Smooth muscle cell (in vitro differentiated cells): ENCODE results near the gene SNED1. TPM values are rescaled to one million over a fixed set of nuclear protein-coding genes. Genes with fewer than 3 reads are reported as not detected.

Experiments
- DNase-seq: peaks from one replicate; lab custom pipeline; 2025; ENCODE audit not compliant: unreplicated experiment; lab: John Stamatoyannopoulos, UW
- H2AFZ ChIP-seq: fragments of 200-600 bp; sonication (generic); 2 replicates; pipeline ENCODE4 v1.6.0; 2016; ENCODE audit warnings: antibody characterized with exemption, low read depth, mild to moderate bottlenecking
- H3F3A ChIP-seq: fragments of 200-600 bp; sonication (generic); 2 replicates; pipeline ENCODE4 v1.6.0; 2017; ENCODE audit warnings: antibody characterized with exemption, low read depth
- H3K27ac ChIP-seq: fragments of 200-600 bp; sonication (generic); 2 replicates; pipeline ENCODE4 v1.5.1; 2016; ENCODE audit warnings: low read depth, mild to moderate bottlenecking
- H3K27me3 ChIP-seq: fragments of 200-600 bp; sonication (generic); 2 replicates; pipeline ENCODE4 v1.6.1; 2016; ENCODE audit warnings: low read depth, mild to moderate bottlenecking
- H3K36me3 ChIP-seq: fragments of 200-600 bp; sonication (generic); 2 replicates; pipeline ENCODE4 v1.5.1; 2016; ENCODE audit warnings: low read depth
- H3K4me1 ChIP-seq: fragments of 200-600 bp; sonication (generic); 2 replicates; pipeline ENCODE4 v1.5.1; 2016; ENCODE audit warnings: low read depth
- H3K4me2 ChIP-seq: fragments of 200-600 bp; sonication (generic); 2 replicates; pipeline ENCODE4 v1.6.0; 2016; ENCODE audit warnings: mild to moderate bottlenecking
- H3K4me3 ChIP-seq: fragments of 200-600 bp; sonication (generic); 2 replicates; pipeline ENCODE4 v1.5.1; 2016; ENCODE audit warnings: mild to moderate bottlenecking
- H3K79me2 ChIP-seq: fragments of 200-600 bp; sonication (generic); 2 replicates; pipeline ENCODE4 v1.6.0; 2016; ENCODE audit warnings: low read depth, mild to moderate bottlenecking
- H3K9ac ChIP-seq: fragments of 200-600 bp; sonication (generic); 2 replicates; pipeline ENCODE4 v1.6.0; 2016; ENCODE audit warnings: low read depth
- H3K9me3 ChIP-seq: fragments of 200-600 bp; sonication (generic); replicated peaks from 2 replicates; pipeline ENCODE4 v1.5.1; 2016; ENCODE audit warnings: low read depth
- H4K20me1 ChIP-seq: fragments of 200-600 bp; sonication (generic); 2 replicates; pipeline ENCODE4 v1.6.0; 2016; ENCODE audit warnings: low read depth
- WGBS: methylation state at CpG from one replicate; pipeline ENCODE4 v1.1.7; 2016; ENCODE audit warnings: low lambda C conversion rate; 5-methylcytosine and 5-hydroxymethylcytosine counted together
- polyA plus RNA-seq: library from polyadenylated mRNA; unstranded; fragments of >200 nt; fragmentation: Nextera tagmentation; extraction: Ambion mirVana; gene quantifications from 2 replicates; pipeline ENCODE4 v1.2.1, GENCODE V29; 2016
- total RNA-seq: library from RNA; depleted of rRNA; stranded (reverse); fragments of >200 nt; gene quantifications from 2 replicates; pipeline ENCODE4 v1.2.3, GENCODE V29; 2014
- TF ChIP-seq, protein P1 (sequence below): fragments of 200-600 bp; sonication (generic); IDR thresholded peaks from 2 replicates; pipeline ENCODE4 v1.5.1; 2017; ENCODE audit warnings: borderline replicate concordance, mild to moderate bottlenecking, antibody characterized with exemption; ENCODE audit not compliant: insufficient read depth, poor library complexity, severe bottlenecking

SNED1 gene
- total and polyA plus RNA-seq, 2 experiments from 2014 or later = 0.36 to 3.0 TPM

DNA sequence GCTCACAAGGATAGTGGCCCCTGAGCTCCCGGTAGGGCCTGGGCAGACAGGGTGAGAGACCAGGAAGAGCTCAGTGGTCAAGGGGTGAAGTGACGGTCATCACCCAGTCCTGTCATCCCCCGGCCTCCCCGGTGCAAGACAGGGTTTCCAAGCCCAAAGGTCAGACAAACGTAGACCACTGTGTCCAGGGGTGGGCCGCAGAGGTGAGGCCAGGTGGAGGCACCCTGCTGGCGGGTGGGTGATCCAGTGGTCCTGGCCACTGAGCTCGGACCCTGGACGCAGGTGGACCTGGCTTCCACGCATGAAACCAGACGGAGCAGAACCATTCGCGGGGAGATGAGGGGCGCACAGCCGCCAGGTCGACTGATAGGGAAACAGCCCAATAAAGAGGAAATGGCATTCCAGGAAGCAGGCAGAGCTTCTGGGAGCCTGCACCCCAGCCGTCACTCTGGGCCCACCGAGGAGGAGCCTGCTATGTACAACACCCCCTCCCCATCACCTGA lies 14.4 kb upstream of the SNED1 start:
- Histone ChIP-seq H3K4me1 (no peaks in the 10 kb centered on the region), H4K20me1 (no peaks in the 10 kb centered on the region), H3K27me3 (peaks cover 26% of the 10 kb centered on the region), H3K4me3 (no peak overlapping the region), H3K9ac (no peak overlapping the region), H3F3A (no peaks in the 10 kb centered on the region), H3K9me3 (no peaks in the 10 kb centered on the region), H3K36me3 (no peaks in the 10 kb centered on the region), H2AFZ (no peak overlapping the region), H3K4me2 (no peak overlapping the region), H3K27ac (no peak overlapping the region), H3K79me2 (no peaks in the 10 kb centered on the region)
- no peak for DNase-seq
- TF ChIP-seq, protein P1, sequence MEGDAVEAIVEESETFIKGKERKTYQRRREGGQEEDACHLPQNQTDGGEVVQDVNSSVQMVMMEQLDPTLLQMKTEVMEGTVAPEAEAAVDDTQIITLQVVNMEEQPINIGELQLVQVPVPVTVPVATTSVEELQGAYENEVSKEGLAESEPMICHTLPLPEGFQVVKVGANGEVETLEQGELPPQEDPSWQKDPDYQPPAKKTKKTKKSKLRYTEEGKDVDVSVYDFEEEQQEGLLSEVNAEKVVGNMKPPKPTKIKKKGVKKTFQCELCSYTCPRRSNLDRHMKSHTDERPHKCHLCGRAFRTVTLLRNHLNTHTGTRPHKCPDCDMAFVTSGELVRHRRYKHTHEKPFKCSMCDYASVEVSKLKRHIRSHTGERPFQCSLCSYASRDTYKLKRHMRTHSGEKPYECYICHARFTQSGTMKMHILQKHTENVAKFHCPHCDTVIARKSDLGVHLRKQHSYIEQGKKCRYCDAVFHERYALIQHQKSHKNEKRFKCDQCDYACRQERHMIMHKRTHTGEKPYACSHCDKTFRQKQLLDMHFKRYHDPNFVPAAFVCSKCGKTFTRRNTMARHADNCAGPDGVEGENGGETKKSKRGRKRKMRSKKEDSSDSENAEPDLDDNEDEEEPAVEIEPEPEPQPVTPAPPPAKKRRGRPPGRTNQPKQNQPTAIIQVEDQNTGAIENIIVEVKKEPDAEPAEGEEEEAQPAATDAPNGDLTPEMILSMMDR = no peak
- WGBS = 83% methylated on average over 18 of the region's 18 CpGs

DNA sequence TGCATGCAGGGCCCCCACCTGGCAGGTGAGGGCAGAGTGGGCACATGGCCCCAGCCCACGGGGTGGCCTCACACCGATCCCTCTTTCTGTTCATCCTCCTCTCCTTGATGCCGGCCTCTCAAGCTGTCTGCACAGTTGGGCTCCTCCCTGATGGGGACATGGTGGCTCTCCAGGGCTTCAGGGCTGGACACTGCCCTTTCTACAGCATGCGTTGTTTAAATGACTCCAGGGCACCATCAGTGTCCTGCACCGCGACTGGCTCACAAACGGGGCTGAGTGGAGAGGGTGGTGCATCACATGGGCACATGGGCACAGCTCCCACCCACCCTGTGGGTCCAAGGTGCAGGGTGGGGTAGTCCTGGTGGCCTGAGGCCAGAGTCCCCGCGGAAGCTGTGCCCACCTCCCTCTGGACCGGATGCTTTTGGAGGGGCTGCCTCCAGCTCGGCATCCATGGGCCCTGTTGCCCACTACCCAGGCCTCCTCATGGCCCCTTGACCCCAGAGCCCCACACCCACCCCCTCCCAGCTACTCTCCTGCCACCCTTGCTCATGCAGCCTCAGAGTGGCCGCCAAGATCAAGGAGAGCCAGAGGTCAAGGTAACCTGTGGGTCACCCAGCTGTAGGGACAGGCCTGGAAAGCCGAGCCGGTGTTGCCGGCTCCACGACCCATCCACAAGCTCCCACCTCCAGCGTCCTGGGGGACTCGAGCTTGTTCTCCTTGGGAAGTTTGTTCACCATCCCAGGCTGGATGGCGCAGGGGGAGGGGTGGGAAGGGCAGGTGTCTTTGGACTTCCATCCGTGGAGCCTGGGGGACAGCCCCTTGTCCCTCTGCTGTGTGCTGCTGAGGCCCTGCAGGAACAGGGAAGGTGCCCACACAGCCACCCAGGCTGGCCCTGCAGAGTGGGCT lies 12.3 kb upstream of the SNED1 start:
- Histone ChIP-seq H2AFZ (no peak overlapping the region), H3K4me2 (no peak overlapping the region), H3K36me3 (no peaks in the 10 kb centered on the region), H3K9me3 (no peaks in the 10 kb centered on the region), H3K27me3 (peaks cover 26% of the 10 kb centered on the region), H3K4me3 (no peak overlapping the region), H3K27ac (no peak overlapping the region), H3K9ac (no peak overlapping the region), H3K79me2 (no peaks in the 10 kb centered on the region), H4K20me1 (no peaks in the 10 kb centered on the region), H3K4me1 (no peaks in the 10 kb centered on the region), H3F3A (no peaks in the 10 kb centered on the region)
- TF ChIP-seq, protein P1 = no peak
- no peak for DNase-seq
- 85% methylated on average over 20 of the region's 20 CpGs for WGBS

DNA sequence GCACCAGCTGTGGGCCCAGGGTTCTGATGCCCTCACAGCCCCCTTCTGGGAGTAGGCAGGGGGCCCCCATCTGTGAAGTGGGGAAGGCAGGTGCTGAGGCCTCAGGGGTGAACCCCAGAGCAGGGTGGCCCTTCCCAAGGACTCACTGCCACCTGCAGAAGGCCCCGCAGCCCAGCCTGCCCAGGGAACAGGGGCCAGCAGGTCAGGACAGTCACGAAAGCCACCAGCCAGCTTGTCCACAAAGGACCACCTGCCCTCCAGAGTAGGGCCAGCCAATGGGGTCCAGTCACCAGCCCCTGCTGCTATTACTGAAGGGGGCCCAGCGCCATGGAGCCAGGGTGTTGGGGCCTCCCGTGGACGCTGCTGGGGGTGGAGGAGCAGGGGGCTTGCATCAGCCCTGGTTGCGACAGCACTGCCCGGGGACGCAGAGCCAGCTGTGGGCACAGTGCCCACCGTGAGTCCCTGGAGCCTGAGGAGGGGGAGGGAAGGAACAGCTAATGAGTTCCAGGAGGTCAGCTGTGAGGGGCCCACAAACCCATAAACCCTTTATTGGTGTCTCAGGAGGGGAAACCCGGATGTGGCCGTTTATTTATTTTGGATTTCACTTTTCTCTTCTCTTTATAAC lies 11.5 kb upstream of the SNED1 start:
- no peak overlapping the region for H3K4me3 ChIP-seq
- DNase-seq = no peak
- no peaks in the 10 kb centered on the region for H4K20me1 ChIP-seq
- no peak overlapping the region for H3K27ac ChIP-seq
- H3K4me1 ChIP-seq = no peaks in the 10 kb centered on the region
- no peak overlapping the region for H2AFZ ChIP-seq
- H3K27me3 ChIP-seq = peaks cover 24% of the 10 kb centered on the region
- WGBS = 58% methylated on average over 11 of the region's 11 CpGs
- H3F3A ChIP-seq = no peaks in the 10 kb centered on the region
- peak overlapping the region; percentile 26 for H3K4me2 ChIP-seq
- H3K9me3 ChIP-seq = no peaks in the 10 kb centered on the region
- no peaks in the 10 kb centered on the region for H3K36me3 ChIP-seq
- H3K9ac ChIP-seq = no peak overlapping the region
- TF ChIP-seq, protein P1 = no peak
- H3K79me2 ChIP-seq = no peaks in the 10 kb centered on the region
